Activated CD8-positive, alpha-beta memory T cell treated with anti-CD3 and anti-CD28 coated beads for 1 hour (primary cell): ENCODE measurements around the gene NINJ1.

ENCODE experiments used
- DNase-seq, 2 donors: peaks; one replicate each; pipeline ENCODE4 v3.0.0-alpha.2; 2020; ENCODE audit warnings: low read depth in 1 of 2; ENCODE audit errors: extremely low read depth in 1 of 2

Gene NINJ1

DNA sequence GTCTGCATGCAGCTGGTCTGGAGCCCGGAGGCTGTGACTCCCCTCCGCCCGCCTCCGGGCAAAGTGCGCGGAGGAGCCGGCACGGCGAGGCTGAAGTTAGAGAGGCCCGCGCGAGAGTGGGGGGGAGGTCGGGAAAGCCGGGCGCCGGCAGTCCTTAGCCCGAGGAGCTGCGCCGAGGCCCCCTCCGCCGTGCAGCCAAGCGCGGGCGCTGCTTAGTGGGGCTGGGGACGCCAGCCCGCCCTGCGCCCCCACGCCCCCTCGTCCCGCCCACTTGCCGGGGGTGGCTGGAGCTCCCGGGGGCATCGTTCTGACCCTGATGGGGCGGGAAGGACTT lies 403 bp downstream of the NINJ1 start:
- peak in 1 of 2 donors; percentile 28 for DNase-seq

GRCh38 chr9:93132946-93133680 lies 938 bp downstream of the NINJ1 start:
- peak in 1 of 2 donors; percentile 22 for DNase-seq

DNA sequence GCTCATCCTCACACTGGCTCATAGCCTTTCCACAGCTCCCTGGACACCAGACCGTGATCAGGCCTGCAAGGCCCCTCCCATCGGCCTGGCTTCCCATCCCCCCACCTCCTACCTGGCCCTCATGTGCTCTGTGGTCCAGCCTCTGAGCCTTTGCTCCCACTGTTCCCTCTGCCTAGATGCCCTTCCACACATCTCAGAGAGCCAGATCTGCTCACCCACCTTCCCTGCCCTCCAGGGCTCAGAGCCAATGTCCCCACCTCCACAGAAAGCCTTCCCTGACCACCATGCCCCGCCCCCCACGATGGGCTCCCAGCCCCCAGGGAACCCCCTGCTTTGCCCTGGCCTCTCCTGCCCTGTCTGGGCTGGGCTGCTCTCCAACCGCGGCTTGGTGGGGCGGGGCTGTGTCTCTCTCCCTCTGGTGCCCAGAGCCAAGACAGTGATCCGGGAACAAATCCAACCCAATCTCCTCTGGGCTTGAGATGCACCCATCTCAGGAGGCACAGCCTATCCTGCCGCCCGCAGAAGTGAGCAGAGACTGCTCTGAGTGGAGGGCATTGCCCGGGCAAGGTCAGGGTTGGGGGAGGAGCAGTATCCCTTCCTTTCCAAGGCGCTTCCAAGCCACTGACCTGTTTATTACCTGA lies 1.6 kb downstream of the NINJ1 start:
- DNase-seq, result no peak

- no peak for DNase-seq
These were observed 2.3 kb downstream of the NINJ1 start for GRCh38 chr9:93131599-93132286.

DNA sequence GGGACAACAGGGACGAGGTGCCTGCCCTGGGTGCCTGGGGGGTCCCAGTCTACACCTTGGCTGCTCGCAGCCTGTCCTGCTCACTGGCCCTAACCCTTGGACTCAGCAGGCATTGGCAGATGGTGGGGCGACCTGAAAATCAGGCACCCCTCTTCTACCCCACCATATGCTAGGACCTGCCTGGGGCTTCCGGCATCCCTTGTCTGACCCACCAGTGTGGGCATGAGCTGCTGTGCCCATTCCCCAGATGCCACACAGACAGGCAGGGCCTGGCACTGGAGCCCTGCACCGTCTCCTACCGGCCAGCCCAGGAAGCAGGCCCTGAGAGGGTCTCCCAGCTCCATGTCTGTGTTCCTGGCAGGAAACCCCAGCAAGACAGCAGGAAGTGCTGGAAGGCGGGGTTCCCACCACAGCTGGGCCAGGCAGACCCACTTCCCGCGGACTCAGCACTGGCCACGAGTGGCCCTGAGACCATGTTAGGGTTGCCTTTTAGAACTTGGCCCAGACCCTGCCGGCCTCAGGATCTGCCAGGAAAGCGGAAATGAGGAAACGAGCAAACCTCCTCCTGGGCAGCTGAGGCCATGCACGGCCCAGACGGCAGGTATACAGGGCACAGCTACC lies 3.1 kb downstream of the NINJ1 start:
- DNase-seq, result no peak

- DNase-seq, result no peak
These were observed 4.2 kb downstream of the NINJ1 start for GRCh38 chr9:93129691-93130500.

GRCh38 chr9:93129286-93129685 lies 4.8 kb downstream of the NINJ1 start:
- no peak for DNase-seq

DNA sequence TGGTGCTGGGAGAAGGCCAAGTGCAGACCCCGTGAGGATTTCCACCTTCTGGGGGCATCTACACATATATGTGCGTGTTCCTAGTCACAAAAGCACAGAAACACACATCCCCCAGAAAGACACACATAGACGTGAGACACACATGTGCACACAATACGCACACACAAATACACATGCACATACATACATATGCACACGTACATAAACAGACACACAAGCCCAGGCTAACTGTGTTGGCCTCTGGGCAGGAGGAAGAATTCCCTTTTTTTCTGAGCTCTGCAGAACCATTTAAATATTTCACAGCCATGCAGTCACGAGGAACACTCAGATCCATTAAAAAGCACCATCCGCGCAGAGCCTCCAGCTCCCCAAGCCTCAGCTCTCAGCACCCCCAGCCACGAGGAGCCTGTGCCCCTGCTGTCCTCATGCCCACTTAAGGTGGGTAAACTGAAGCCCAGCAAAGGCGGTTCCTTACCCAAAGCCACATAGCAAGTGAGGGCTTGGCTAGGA lies 5.3 kb downstream of the NINJ1 start:
- DNase-seq, result no peak

DNA sequence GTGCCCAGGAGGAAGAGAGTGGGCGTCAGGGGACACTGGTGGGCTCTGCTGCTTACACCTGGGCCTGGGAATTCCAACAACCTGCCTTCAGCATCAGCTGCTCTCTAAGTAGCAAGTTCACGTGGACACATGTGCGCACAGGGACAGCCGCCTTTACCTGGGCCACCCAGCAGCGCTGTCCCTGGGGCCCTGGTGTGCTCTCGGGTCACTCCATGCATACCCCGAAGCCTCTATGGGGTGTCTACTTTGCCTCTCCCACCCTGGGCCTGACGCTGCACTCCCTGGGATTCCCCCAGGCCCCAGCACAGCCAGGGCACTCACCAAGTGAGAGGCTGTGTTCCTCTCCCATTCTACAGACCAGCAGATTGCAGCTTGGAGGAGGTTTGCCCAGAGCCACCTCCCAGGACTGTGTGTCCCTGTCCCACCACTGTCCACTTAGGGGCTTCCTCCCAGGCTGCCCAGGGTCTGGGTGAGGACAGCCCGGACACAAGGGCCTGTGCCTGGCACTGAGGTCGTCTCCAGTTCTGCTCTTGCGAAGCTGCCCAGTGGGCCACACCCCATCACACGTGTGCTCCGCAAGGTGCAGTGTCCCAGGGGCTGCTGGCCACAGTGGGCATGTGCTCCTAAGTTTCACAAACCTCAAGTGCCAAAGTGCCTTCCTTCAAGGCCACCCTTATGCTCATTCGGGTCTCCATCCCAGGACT lies 5.9 kb downstream of the NINJ1 start:
- DNase-seq, result no peak

- no peak for DNase-seq
These were observed 6.6 kb downstream of the NINJ1 start for GRCh38 chr9:93127395-93127911.

GRCh38 chr9:93126825-93127368 lies 7.2 kb downstream of the NINJ1 start:
- DNase-seq, result no peak

GRCh38 chr9:93126151-93126781 lies 7.8 kb downstream of the NINJ1 start:
- no peak for DNase-seq

DNA sequence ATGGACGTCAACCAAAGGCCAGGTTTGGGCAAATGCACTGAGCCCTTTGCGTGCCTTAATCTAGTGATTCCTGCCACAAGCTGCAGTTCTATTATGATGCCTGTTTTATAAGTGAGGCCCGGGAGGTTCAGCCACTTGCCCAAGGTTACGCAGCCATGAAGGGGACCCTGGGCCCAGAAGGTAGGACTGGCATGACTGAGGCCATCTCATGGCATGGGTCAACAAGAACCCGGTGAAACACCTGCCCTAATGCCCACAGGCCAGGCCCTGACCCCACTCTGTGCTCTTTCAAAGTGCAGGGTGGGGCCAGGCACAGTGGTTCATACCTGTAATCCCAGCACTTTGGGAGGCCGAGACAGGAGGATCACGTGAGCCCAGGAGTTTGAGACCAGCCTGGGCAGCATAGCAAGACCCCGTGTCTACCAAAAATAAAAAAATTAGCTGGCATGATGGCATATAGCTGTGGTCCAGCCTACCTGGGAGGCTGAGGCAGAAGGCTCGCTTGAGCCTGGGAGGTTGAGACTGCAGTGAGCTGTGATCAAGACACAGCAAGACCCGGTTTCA lies 8.6 kb downstream of the NINJ1 start:
- DNase-seq, result no peak

- no peak for DNase-seq
These were observed 9.3 kb downstream of the NINJ1 start for GRCh38 chr9:93124793-93125192.

DNA sequence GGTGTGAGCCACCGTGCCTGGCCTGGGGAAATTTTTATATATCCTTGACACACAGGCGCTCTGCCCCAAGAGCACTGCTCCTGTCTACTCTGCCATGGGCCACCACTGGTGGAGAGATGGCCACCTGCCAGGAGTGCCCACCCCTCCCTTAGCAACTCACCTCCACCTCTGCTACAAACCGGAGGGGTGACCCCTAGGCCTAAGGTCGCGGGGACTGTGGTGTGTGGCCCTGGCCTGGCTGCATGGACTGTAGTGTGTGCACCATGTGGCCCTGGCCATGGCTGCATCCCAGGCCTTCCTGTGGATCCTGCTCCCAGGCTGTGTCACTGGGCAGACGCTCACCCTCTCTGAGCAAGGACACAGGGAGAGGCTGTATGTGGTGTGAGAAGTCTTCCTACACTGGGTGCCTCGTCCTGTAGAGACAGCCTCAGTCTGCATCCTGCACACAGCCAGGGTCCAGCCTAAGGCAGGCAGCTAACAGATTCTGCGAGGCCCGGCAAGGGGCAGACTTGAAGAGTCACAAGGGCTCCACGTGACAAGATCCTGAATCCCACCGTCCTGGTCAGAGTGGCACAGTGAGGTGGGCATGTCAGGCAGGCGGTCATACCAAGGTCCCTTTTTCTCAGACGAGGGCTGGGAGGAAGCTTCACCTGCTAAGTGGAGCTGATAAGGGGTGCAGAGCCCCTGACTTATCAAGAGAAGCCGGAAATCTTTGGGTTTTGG lies 10.3 kb downstream of the NINJ1 start:
- no peak for DNase-seq

DNA sequence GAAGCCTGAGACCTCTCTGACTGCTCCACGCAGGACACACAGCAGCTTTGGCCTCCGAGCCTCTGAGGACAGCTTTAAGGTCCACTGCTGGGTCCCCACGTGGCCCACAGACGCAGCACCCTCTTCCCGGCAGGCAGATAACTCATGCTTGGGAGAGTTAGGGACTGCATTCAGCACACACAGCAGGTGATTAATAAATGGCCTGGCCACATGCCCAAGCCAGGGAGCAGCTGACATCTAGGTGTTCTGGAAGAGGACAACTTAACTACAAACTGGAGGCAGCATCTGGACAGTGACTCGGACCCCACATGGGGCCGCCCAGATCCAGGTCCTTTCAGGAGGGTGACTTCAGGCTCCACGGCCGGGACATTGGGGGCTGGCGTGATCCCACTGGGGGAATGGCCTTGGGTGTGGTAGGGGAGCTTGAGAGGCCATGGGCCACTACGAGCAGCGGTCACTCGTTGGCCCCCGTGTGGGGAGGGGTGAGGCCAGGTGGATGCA lies 11.3 kb downstream of the NINJ1 start:
- no peak for DNase-seq

DNA sequence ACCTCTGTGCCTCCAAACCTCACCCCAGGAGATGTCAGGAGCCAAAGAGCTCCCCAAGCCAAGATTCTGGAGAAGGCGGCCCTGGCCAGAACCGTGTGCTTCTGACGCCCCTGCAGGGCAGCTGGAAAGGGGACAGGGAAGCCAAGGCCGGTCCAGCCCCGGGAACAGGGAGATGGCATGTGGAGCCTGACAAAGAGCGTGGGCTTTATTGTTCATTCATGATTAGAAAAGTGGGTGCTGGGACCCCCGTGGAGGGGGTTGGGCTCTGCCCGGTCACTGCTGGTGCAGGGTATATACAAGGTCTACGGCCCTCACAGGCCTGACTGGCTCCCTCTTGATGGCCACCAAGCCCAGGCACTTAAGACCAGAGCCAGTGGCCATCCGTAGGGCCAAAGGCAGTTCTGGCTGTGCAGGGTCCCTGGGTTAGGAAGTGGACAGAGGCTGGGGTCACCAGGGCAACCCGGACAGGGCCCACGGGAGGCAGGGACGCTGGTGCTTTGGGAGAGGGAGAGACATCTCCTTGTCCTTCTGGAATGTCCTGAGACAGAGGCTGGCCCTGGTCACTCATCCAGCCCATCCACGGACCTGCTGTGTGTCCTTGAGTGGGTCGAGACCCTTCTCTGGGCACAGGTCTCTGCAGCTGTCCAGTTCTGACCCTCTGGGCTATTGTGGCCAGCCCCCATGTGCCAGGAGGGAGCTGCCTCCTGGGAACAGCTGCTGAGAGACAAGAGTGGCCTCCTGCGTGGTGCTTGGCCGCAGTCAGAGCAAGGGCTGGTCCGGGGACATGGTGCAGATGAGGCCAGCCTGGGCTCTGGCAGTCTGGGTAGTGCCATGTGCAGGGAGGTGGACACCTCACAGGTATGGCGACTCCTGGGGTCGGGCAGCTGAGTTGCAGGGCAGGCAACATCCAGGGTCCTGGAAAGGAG lies 12.5 kb downstream of the NINJ1 start:
- no peak for DNase-seq
